Measurements from ENCODE around the gene TXNL4B. TPM values are rescaled to one million over a fixed set of nuclear protein-coding genes. Genes with fewer than 3 reads are reported as not detected.

TXNL4B gene
- total RNA-seq, 4 donors from 2014 or later, result 4.6 to 7.5 (median 6.4) TPM

- TF ChIP-seq CTCF (IDR thresholded peaks at IDR 0.05), result no peak
- TF ChIP-seq POLR2AphosphoS5 (IDR thresholded peaks at IDR 0.05), result no peak
- TF ChIP-seq EP300 (IDR thresholded peaks at IDR 0.05), result no peak
- no peak for TF ChIP-seq POLR2A (IDR thresholded peaks at IDR 0.05; ENCODE audit: low read depth)
- Histone ChIP-seq H3K4me3 (no peak overlapping the region), H3K9me3 (no peaks in the 10 kb centered on the region), H3K27me3 (no peaks in the 10 kb centered on the region), H3K36me3 (no peaks in the 10 kb centered on the region), H3K4me1 (no peaks in the 10 kb centered on the region), H3K27ac (replicated peaks in 1 of 4) (no peak overlapping the region)
- WGBS, result 81% methylated on average over 15 of the region's 15 CpGs
- DNase-seq (ENCODE audit: extremely low spot score), result no peak
- intact Hi-C loops (cut with DNase I), result loop anchor here (10.0 kb wide), 1 partner anchor 327 kb away; no protein-coding TSS in a partner anchor
Measured at GRCh38 chr16:72137380-72138063, 44.1 kb upstream of the TXNL4B start.

GRCh38 chr16:72134507-72134906 is 41.1 kb upstream of the TXNL4B start:
- 95% methylated on average over 2 of the region's 2 CpGs for WGBS
- TF ChIP-seq POLR2AphosphoS5 (IDR thresholded peaks at IDR 0.05) (no peak), CTCF (IDR thresholded peaks at IDR 0.05) (no peak), EP300 (IDR thresholded peaks at IDR 0.05) (no peak), POLR2A (IDR thresholded peaks at IDR 0.05; ENCODE audit: low read depth) (no peak)
- H3K4me3 ChIP-seq, result no peak overlapping the region
- no peak overlapping the region for H3K27ac ChIP-seq (replicated peaks in 1 of 4)
- intact Hi-C loops (cut with DNase I), result loop anchor here (10.0 kb wide), 1 partner anchor 330 kb away; no protein-coding TSS in a partner anchor
- no peaks in the 10 kb centered on the region for H3K36me3 ChIP-seq
- no peaks in the 10 kb centered on the region for H3K4me1 ChIP-seq
- no peaks in the 10 kb centered on the region for H3K27me3 ChIP-seq
- H3K9me3 ChIP-seq, result no peaks in the 10 kb centered on the region
- DNase-seq (ENCODE audit: extremely low spot score), result no peak

GRCh38 chr16:72132726-72133125 is 39.3 kb upstream of the TXNL4B start:
- TF ChIP-seq POLR2AphosphoS5 (IDR thresholded peaks at IDR 0.05) (no peak), EP300 (IDR thresholded peaks at IDR 0.05) (no peak), POLR2A (IDR thresholded peaks at IDR 0.05; ENCODE audit: low read depth) (no peak), CTCF (IDR thresholded peaks at IDR 0.05) (no peak)
- H3K9me3 ChIP-seq, result no peaks in the 10 kb centered on the region
- H3K4me1 ChIP-seq, result no peaks in the 10 kb centered on the region
- H3K4me3 ChIP-seq, result no peak overlapping the region
- intact Hi-C loops (cut with DNase I), result loop anchor here (10.0 kb wide), 1 partner anchor 332 kb away; no protein-coding TSS in a partner anchor
- peak; percentile 62 for DNase-seq (ENCODE audit: extremely low spot score)
- no peak overlapping the region for H3K27ac ChIP-seq (replicated peaks in 1 of 4)
- 87% methylated on average over 3 of the region's 3 CpGs for WGBS
- no peaks in the 10 kb centered on the region for H3K36me3 ChIP-seq
- no peaks in the 10 kb centered on the region for H3K27me3 ChIP-seq

- TF ChIP-seq EP300 (IDR thresholded peaks at IDR 0.05) (no peak), POLR2A (IDR thresholded peaks at IDR 0.05; ENCODE audit: low read depth) (no peak), POLR2AphosphoS5 (IDR thresholded peaks at IDR 0.05) (no peak), CTCF (IDR thresholded peaks at IDR 0.05) (no peak)
- peak; percentile 84 for DNase-seq (ENCODE audit: extremely low spot score)
- H3K9me3 ChIP-seq, result no peaks in the 10 kb centered on the region
- H3K27ac ChIP-seq (replicated peaks in 1 of 4), result no peak overlapping the region
- 73% methylated on average over 6 of the region's 6 CpGs for WGBS
- H3K36me3 ChIP-seq, result no peaks in the 10 kb centered on the region
- H3K4me1 ChIP-seq, result no peaks in the 10 kb centered on the region
- no peak overlapping the region for H3K4me3 ChIP-seq
- intact Hi-C loops (cut with DNase I), result loop anchor here (10.0 kb wide), 1 partner anchor 334 kb away; no protein-coding TSS in a partner anchor
- H3K27me3 ChIP-seq, result no peaks in the 10 kb centered on the region
Measured at GRCh38 chr16:72131036-72131435, 37.6 kb upstream of the TXNL4B start.
